ENCODE results near the gene ZSCAN21.

ZSCAN21 gene

DNA sequence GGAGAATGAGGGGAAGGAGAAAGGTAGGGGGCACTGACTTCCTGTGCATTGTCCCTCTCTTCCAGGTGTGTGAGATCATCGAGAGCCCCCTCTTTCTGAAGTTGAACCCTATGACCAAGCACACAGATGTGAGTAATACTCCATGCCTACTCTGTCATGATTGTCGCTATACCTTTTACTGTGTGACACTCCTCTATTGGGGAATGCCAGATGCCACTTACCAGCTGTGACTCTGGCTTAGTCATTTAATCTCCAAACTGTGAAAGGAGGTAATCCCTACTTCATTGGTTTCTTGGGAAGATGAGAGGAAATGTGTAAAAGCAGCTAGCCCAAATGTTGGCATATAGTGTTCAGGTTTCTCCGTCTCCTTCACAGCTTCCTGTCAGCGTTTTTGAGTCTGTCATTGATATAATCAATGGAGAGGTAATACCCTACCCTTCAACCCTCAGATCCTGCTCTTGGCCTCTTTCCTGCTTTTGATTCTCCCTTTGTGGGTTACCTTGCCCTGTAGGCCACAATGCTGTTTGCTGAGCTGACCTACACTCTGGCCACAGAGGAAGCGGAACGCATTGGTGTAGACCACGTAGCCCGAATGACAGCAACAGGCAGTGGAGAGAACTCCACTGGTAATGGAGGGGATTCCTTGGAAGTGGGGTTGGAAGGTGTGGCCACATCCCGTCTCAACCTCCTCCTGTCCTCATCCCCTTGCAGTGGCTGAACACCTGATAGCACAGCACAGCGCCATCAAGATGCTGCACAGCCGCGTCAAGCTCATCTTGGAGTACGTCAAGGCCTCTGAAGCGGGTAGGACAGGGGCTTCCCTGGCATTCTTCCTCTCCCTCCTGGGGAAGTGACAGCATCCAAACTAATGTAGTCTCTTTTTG is 41.2 kb downstream of the ZSCAN21 start:
- H3K4me3 ChIP-seq (ENCODE audit: low read depth, low read length), result no peak overlapping the region
- no peak for DNase-seq (ENCODE audit: low read depth)
- TF ChIP-seq, protein P1, sequence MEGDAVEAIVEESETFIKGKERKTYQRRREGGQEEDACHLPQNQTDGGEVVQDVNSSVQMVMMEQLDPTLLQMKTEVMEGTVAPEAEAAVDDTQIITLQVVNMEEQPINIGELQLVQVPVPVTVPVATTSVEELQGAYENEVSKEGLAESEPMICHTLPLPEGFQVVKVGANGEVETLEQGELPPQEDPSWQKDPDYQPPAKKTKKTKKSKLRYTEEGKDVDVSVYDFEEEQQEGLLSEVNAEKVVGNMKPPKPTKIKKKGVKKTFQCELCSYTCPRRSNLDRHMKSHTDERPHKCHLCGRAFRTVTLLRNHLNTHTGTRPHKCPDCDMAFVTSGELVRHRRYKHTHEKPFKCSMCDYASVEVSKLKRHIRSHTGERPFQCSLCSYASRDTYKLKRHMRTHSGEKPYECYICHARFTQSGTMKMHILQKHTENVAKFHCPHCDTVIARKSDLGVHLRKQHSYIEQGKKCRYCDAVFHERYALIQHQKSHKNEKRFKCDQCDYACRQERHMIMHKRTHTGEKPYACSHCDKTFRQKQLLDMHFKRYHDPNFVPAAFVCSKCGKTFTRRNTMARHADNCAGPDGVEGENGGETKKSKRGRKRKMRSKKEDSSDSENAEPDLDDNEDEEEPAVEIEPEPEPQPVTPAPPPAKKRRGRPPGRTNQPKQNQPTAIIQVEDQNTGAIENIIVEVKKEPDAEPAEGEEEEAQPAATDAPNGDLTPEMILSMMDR (IDR thresholded peaks at IDR 0.05; ENCODE audit: insufficient read depth, low read depth, low read length, missing control alignments), result no peak

DNA sequence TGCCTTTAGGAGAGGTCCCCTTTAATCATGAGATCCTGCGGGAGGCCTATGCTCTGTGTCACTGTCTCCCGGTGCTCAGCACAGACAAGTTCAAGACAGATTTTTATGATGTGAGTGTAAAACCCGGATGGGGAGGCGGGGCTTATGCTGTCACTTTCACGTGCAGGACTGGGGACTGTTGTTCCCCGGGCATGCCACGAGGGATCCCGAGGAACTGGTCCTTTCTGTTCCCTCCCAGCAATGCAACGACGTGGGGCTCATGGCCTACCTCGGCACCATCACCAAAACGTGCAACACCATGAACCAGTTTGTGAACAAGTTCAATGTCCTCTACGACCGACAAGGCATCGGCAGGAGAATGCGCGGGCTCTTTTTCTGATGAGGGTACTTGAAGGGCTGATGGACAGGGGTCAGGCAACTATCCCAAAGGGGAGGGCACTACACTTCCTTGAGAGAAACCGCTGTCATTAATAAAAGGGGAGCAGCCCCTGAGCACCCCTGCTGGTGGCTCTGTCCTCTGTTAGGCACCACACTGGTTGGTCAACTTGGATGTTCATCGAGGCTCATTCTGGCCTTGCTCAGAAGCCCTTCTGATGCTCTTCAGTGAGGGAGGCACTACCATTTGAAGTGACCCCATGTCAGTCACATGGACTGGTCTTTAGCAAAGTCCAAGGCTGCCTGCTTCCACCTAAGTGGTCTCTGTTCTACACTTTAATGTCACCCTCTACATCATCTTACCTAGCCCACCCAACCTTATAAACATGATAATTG is 42.0 kb downstream of the ZSCAN21 start:
- DNase-seq (ENCODE audit: low read depth), result peak; percentile 40
- TF ChIP-seq, protein P1 (IDR thresholded peaks at IDR 0.05; ENCODE audit: insufficient read depth, low read depth, low read length, missing control alignments), result no peak
- H3K4me3 ChIP-seq (ENCODE audit: low read depth, low read length), result no peak overlapping the region

DNA sequence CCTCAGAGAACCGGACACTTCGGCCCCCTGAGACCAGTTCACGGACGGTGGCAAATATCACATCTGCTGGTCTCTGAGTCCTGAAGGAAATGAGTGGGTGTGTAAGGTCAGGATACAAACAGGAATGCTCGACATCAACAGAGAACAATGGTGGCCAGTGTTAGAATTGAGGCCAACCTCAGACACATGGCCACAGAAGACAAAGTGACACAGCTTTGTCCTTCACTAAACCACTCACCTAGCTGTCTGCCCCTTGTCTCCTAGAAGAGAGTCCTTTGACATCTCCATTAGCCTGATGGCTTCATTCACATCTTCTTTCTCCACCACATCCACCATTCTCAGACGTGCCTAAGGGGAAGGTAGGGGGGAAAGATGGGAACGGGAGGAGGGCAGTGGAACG is 43.5 kb downstream of the ZSCAN21 start:
- DNase-seq (ENCODE audit: low read depth), result no peak

DNA sequence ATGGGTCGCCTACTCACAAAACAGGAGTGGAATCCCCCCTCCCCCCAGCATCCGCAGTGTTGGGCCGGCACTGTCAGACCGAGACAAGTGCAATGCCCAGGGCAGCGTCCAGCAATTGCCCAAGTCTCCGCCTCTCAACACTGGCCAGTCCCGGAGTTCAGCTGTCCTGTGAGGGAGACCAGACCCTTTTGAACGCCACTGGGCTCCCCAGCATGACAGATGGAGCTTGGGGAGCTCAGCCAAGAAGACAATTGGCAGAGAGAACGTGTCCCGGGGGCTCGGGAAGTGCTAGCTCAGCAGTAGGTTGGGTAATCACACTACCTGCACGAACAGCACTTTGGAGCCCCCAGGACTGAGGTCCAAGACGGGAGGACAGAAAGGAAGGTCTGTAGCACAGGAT is 43.9 kb downstream of the ZSCAN21 start:
- no peak for DNase-seq (ENCODE audit: low read depth)
- TF ChIP-seq, protein P1 (IDR thresholded peaks at IDR 0.05; ENCODE audit: insufficient read depth, low read depth, low read length, missing control alignments), result no peak
- H3K4me3 ChIP-seq (ENCODE audit: low read depth, low read length), result no peak overlapping the region

More for the DNA sequence above, 43.5 kb downstream of the ZSCAN21 start:
- H3K4me3 ChIP-seq (ENCODE audit: low read depth, low read length), result no peak overlapping the region
- TF ChIP-seq, protein P1 (IDR thresholded peaks at IDR 0.05; ENCODE audit: insufficient read depth, low read depth, low read length, missing control alignments), result no peak

DNA sequence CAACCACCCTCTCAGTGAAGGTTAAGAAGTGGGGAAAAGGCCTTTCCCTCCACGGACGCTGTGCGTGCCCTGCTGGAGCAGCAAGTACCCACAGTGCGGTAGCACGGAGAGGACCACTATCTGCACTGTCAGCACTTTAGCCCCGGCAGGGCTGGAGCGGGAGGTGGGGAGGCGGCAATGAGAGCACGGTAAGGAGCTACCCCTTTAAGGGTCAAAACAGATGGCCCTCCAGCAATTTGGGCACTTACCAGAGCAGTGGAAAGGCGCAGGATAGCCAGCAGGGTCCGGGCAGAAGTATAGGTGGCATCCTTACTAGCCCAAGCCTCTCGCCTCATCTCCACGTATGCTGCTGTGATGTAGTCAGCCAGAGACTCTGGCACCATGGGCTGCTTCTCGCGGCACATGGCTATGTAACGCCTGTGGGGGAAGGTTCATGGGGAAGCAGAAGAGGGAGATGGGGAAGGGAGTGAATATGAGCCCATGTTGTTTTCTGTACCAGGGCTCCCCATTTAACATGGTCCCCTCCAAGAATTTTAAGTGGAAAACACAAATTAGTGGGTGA is 44.4 kb downstream of the ZSCAN21 start:
- TF ChIP-seq, protein P1 (IDR thresholded peaks at IDR 0.05; ENCODE audit: insufficient read depth, low read depth, low read length, missing control alignments), result no peak
- no peak for DNase-seq (ENCODE audit: low read depth)
- H3K4me3 ChIP-seq (ENCODE audit: low read depth, low read length), result no peak overlapping the region

DNA sequence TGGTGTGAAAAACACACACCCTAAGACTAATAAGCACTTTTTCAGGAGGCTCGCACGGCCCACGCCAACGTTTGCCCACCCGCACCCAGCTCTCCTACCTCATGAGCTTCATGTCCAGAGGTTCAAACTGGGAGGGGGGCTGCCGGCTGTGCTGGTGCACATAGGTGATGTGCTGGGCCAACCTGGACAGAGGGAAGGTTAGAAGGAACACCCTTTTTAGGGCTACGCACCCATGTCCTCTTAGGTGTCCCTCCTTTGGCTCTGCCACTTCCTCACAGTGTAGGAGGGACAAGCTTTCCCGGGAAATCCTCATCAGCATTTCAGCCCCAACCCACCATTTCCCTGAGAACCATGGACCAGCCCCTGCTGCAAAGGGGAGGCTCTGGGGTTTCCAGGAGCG is 45.7 kb downstream of the ZSCAN21 start:
- TF ChIP-seq, protein P1 (IDR thresholded peaks at IDR 0.05; ENCODE audit: insufficient read depth, low read depth, low read length, missing control alignments), result no peak
- no peak overlapping the region for H3K4me3 ChIP-seq (ENCODE audit: low read depth, low read length)
- no peak for DNase-seq (ENCODE audit: low read depth)

Measured in GM12865 (cell line).